Hippocampal formation (tissue), 2 donors: Measurements from ENCODE around the gene TIMM22.
A peak's percentile ranks its signal among the peaks of the same experiment; 100 is the strongest.

Experiments used
- DNase-seq, 2 donors: peaks; one replicate each; lab custom pipeline; 2025; lab: John Stamatoyannopoulos, UW

Gene TIMM22

GRCh38 chr17:1022278-1023024, 25.5 kb downstream of the TIMM22 start:
- no peak for DNase-seq

GRCh38 chr17:1024076-1024475, 27.1 kb downstream of the TIMM22 start:
- no peak for DNase-seq

- no peak for DNase-seq
Measured at GRCh38 chr17:1025733-1026598, 29.0 kb downstream of the TIMM22 start.

GRCh38 chr17:1026599-1026975, 29.7 kb downstream of the TIMM22 start:
- no peak for DNase-seq

GRCh38 chr17:1027044-1027443, 30.1 kb downstream of the TIMM22 start:
- DNase-seq = no peak

- no peak for DNase-seq
Measured at GRCh38 chr17:1029196-1029921, 32.4 kb downstream of the TIMM22 start.

- DNase-seq = no peak
Measured at GRCh38 chr17:1029922-1030644, 33.2 kb downstream of the TIMM22 start.

GRCh38 chr17:1030684-1031532, 34.0 kb downstream of the TIMM22 start:
- no peak for DNase-seq

GRCh38 chr17:1031711-1032110, 34.8 kb downstream of the TIMM22 start:
- DNase-seq = peak in 1 of 2 donors; percentile 34

GRCh38 chr17:1032391-1032790, 35.5 kb downstream of the TIMM22 start:
- DNase-seq = no peak

- DNase-seq = no peak
Measured at GRCh38 chr17:1033503-1033902, 36.6 kb downstream of the TIMM22 start.

- DNase-seq = no peak
Measured at GRCh38 chr17:1034652-1035210, 37.8 kb downstream of the TIMM22 start.

GRCh38 chr17:1035546-1036170, 38.7 kb downstream of the TIMM22 start:
- no peak for DNase-seq

- no peak for DNase-seq
Measured at GRCh38 chr17:1036171-1036844, 39.4 kb downstream of the TIMM22 start.

- DNase-seq = no peak
Measured at GRCh38 chr17:1036845-1037237, 39.9 kb downstream of the TIMM22 start.

- DNase-seq = no peak
Measured at GRCh38 chr17:1037238-1037879, 40.4 kb downstream of the TIMM22 start.

- DNase-seq = no peak
Measured at GRCh38 chr17:1038459-1039122, 41.7 kb downstream of the TIMM22 start.

- no peak for DNase-seq
Measured at GRCh38 chr17:1039123-1039507, 42.2 kb downstream of the TIMM22 start.
